ENCODE measurements around the gene AZGP1.
"Not testable (repeated sequence)": the region's sequence is repeated elsewhere in the genome, so short reads cannot be mapped to it uniquely, and the experiment has no call there.

AZGP1 gene

DNA sequence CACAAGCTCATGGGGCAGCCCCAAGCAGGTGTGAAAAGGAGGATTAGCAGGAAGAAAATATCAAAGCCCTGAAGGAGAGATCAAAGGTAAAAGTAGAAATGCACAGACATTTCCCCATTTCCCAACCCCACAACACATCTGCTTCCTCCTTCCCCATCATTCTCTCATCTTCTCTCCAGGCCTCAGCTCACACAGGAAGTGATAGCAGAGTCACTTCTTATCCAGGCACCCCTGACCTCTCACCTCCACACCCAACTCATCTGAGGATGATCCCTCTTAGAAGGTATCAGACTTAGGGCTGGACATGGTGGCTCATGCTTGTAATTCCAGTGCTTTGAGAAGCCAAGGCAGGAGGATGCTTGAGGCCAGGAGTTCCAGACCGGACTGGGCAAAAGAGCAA, 28.2 kb downstream of the AZGP1 start:
- DNase-seq = no peak

DNA sequence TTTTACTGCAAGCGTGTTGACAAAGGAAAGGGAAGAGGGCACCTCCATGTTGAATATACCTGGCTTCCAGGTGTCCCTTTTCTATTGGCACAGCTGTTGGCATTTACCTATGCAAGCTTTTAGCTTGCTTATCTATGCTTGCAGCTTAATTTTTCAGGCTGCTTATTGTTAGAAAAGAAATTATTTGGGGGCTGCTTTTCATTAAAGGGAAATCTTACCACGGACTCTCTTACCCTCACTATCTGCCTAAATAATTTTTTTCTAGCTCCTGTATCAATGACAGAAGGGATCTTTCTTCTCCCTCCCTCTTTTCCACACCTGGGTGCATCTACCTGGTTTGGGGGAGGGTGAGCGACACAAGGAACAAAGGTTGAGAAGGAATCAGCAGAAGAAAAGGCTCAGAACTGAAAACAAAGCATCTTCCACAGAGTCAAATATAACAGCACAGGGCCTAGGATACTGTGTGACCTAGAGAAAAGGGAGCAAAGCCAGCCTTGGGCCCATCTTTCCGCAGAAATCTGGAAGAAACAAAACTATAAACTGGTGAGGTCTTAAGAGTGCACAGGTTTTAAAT, 31.2 kb downstream of the AZGP1 start:
- no peak for DNase-seq

DNA sequence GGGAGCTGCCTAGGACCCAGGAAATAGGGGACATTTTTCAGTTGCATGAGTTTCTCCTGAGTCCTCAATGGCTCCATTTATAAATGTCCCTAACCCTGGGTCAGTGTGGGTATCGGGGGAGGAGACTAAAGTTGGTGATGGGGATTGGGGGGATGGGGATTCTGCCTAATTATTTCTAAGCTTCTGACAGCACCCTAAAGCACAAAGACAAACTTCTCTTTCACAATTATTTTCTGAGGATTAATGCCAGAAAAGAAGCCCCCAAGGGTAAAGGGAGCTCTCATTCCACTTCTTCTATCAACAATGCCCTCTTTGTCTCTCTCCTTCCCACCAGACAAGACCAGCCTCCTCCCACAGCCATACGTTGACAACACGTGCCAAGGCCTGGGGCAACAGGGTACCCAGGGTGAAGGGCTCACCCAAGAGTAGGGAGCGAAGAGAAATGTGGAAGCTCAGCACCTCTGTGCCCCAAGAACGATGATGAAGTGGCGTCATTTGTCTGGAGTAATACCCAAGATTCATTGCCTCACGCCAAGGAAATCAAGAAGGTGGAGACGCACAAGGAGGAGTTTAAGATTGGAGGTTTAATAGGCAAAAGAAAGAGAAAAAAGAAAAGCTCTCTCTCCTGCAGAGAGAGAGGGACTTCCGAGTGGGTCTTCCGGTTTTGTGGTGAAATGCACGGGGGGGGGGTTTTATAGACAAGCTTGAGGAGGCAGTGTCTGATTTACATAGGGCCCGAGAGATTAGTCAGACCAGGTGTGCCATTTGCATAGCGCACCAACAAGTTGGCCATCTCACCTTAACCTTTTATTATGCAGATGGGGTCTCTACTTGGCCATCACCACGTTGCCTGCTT, 32.0 kb downstream of the AZGP1 start:
- no peak for DNase-seq

DNA sequence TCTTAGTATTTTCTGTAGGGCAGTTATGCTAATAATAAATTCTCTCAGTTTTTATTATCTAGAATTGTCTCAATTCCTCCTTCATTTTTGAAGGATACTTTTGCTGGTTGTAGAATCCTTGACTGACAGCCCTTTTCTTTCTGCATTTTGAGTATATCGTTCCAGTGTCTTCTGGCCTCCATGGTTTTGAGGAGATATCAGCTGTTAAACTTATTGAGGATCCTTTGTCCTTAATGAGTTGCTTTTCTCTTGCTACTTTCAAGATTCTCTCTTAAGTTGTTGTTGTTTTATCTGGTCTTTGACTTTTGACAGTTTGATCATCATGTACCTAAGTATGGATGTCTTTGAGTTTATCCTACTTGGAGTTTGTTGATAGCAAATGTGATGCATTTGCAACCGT, 37.5 kb downstream of the AZGP1 start:
- no peak for DNase-seq

DNA sequence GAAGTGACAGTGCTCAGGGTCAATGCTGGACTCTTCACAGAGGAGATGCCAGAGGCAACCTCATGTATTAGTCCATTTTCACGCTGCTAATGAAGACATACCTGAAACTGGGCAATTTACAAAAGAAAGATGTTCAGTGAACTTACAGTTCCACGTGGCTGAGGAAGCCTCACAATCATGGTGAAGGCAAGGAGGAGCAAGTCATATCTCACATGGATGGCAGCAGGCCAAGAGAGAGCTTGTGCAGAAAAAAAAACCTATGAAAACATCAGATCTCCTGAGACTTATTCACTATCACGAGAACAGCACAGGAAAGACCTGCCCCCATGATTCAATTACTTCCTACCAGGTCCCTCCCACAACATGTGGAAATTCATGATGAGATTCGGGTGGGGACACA, 40.8 kb downstream of the AZGP1 start:
- not testable (repeated sequence) for DNase-seq

DNA sequence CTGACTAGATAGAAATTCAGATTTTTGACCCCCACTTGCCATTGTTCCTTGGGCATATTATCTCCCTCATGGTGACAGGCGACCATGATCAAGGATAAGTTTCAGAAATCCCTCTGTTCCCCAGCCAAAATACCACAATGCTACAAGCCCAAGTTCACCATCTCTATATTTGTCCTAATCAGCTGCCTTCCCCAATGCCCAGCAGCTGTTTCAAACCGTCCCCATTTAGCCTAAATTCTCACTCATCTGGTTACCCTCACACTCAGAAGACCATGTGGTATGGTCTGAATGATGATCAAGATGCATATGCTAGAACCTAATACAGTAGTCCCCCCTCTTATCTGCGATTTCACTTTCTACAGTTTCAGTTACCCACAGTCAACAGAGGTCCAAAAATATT, 45.5 kb downstream of the AZGP1 start:
- no peak for DNase-seq

DNA sequence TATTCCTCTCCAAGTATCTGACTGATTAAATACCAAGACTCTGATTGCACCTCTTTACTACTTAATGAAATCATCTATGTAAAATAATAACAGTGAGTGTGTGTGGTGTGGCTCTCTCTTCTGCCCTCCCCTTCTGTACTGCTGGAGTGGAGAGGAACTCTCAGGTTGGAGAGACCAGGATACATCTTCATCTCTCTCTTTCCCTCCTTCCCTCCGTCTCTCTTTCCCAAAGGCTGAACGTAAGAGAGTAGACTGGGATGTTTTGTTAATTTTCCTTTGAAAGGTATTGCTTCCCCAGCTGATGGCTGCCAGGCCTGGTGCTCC, 46.1 kb downstream of the AZGP1 start:
- no peak for DNase-seq

DNA sequence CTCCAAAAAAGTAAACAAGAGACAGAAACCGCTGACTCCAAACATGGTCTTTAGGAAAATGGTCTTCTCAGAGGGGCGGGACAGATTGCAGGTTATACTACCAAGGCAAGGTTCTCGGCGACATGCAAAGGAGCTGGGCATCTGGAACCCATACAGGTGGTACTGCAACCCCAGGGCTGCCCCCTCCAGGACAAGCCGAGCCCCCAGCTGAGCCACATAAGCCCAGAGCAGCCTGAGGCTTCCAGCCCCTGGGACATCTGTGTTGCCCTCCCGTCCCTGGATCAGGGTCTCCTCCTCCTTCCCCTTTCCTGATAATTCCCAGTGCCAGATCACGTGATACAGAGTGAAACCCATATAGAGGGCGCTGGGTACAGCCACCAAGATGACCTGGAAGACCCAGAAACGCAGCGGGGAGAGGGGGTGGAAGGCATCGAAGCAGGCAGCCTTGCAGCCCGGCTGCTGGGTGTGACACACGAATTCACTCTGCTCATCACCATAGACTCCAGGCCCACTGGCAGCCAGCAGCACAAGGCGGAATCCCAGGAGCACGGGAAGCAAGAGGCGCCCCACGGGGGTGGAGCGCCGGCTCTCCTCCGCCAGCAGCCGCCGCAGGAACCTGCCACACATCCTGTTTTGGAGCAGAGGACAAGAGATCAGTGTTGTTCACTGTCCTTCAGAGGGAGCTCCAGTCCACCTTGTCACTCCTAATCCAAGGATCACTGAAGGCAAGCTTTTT, 46.7 kb downstream of the AZGP1 start, which contains the start of gene GJC3:
GJC3 (minus strand) TSS at position 627 of the 736 bp plus-strand sequence; CDS start at position 627, 0 bp downstream.
- no peak for DNase-seq

DNA sequence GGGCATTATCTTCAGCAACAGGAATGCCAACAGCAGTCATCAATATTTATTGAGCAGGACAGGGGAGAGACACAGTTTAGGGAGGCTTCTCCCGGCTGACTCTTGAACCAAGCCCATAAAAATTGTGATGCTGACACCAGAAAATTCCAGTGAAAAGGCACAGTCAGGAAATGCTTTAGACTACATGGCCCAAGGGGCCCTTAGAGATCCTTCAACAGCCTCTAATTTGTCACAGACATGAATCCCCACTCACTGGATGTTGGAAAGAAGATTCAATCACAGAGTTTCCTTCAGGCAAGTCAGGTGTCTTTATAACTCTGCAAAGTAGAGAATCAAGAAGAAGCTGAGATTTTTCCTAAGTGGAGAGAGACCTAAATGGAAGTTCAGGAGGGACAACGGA, 47.6 kb downstream of the AZGP1 start:
- DNase-seq = no peak

DNA sequence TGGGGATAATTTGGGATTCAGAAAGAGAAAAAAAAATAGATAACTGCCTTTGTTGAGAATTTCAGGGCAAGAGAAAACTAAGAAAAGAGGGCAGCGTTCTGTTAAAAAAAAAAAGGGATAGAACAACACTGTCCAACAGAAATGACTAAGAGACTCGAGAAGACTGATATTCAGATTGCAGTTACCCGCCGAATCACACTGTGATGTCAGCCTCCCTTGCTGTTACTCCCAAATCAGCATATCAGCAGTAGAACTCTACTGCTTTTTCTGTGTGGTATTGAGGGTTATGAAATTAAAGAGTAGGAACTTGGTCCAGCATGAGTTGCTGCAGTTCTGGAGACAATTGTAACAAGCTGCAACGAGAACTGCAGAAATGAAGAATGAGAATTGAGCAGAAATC, 48.3 kb downstream of the AZGP1 start:
- DNase-seq = no peak

DNA sequence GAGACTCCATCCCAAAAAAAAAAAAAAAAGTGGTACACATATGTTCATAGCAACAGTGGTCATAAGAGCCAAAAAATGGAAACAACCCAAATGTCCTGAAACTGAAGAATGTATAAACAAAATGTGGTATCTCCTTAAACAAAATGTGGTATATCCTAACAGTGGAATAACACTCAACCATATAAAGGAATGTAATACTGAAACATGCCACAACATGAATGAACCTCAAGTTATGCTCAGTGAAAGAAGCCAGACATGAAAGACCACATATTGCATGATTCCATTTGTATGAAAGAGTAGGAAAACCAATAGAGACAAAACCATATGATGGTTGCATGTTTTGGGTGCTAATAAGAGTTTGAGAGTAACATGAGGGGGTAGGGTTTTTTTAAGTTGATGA, 49.5 kb downstream of the AZGP1 start:
- no peak for DNase-seq

DNA sequence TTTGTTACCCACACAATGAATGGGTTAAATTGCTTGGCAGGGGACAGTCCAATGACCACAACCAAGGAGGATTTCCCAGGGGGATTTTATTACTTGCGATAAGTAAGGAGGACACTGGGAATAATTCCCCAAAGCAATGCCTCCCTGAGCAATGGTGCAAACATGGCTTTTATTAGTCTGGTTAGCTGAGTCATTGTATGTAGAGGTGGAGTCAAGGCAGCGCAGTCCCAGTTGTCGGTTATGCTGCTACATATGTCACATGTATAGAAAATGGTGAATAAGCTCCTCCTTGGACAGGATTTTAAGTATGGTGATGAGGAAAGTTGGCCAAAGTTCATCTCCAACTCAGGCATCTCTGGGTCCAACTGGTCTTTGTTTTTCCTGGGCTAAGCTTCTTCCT, 52.6 kb downstream of the AZGP1 start:
- DNase-seq = no peak

DNA sequence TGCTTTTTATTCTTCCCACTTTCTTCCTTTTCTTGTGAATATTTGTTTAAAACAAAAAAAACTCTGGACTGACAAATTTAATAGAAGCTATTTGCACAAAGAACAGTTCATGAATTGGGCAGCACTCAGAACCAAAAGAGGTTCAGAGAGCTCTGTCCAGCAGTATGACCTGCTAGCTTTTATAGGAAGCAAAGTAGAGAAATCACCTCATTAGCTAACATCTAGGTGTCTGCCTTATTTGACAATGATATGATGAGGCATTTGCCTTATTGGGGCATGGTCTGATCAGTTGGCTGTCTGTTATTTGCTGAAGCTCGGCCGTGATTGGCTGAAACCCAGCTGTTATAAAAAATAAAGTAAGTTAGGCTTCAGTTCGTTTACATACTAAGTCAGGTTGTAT, 55.7 kb downstream of the AZGP1 start:
- DNase-seq = no peak

DNA sequence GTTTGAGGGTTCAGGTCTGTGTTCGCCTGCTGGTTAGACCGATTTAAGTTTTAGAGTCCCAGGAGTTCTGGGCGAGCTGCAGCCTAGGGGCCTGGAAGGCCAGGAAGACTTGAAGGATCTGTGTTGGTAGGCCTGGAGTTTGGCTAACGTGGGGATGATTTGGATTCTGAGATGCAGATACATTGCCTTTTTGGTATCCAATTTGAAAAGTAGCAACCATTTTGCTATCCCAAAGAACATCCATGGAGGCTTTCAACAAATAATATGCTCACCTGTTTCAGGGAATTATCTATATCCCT, 56.1 kb downstream of the AZGP1 start:
- DNase-seq = no peak

DNA sequence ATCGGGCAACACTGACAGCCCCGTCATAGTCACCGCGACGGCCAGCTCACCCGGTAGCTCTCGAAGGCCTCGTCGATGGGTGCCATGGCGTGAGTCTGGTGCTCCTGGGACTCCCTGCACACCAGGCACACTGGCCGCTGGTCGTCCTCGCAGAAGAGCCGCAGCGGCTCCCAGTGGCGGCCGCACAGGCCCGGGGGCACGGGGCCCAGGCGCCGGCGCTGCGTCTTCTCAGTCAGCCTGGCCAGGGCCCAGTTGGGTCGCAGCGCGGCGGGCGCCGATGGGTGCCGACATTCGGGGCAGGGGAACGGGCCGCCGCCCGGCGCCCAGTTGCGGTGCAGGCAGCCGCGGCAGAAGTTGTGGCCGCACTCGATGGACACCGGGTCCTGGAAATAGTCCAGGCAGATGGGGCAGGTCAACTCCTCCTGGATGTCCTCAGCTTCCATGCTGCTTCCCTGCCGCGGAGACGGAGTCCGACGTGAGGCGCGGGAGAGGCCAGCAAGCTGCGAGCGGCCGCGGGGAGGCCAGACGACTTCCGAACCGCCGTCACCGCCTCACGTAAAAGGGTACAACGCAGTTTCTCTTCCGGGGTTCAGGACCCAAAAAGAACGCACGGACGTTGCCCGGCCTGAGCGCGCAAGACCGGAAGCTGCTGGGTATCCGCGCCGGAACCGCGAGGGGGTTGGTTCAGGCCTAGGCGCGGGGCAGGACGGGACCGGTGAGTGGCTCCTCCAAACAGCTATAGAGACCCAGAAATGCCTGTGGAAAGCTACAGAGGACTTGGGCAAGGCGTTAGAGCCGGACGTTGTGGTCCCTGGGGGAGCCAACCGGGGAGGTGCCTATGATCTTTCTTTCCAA, 56.6 kb downstream of the AZGP1 start, which contains the start of gene TRIM4:
TRIM4 (minus strand) TSS at position 572 of the 855 bp plus-strand sequence; CDS start at position 443, 129 bp downstream.
- DNase-seq = peak; percentile 87

All from activated CD8-positive, alpha-beta memory T cell treated with anti-CD3 and anti-CD28 coated beads, Interleukin-2, amount 50 U/mL, for 4 hours (primary cell).